HG03196 (cell line): ENCODE measurements around the gene SPATA31C2.
"Not testable (repeated sequence)": the region's sequence is repeated elsewhere in the genome, so short reads cannot be mapped to it uniquely, and the experiment has no call there.

Experiments used
- ATAC-seq: cut with Tn5 transposase; IDR thresholded peaks from one replicate; pipeline ENCODE4 v1.9.1; 2021; ENCODE audit not compliant: unreplicated experiment

The SPATA31C2 gene

DNA sequence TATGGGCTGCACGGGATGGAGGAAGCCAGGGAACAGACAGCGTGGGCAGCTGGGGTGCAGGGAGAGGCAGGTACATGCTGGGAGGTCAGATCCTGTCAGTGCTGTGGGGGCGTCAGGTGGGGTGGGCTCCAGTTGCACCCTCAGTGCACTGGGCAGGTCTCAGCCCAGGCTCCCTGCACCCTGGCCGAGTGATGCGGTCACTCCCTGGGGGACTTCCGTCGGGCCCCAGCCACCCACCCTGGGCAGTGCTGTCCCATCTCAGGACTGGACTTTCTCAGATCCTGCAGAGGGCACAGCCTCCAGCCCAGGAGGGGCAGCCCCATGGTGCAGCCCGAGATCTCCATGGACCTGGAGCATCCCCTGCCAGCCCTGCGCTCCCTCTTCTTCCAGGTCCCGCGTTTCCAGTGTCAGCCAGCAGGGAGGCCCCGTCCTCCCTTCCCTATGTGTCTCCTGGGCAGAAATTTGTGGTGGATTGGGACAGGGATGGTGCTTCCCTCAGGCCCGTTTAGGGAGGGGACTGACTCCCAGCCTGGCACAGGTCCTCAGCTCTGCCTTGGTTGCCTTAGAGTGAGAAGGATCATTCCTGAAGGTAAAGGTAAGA, 10.5 kb downstream of the SPATA31C2 start:
- ATAC-seq = not testable (repeated sequence)

DNA sequence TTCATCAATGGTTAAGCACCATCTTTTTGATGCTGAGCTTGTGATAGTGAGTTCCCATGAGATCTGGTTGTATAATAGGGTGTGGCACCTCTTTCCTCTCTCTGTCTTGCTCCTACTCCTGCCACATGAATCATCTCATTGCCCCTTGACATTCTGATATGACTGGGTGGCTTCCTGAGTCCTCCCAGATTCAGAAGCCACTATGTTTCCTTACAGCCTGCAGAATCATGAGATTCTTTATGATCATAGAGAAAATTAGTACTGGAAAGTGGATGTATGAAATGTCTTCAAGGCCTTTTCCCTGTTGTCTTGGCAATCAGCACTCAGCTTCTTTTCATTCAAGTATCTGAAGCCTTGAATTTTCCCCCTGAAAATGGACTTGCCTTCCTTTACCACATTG, 14.9 kb downstream of the SPATA31C2 start:
- ATAC-seq = not testable (repeated sequence)

DNA sequence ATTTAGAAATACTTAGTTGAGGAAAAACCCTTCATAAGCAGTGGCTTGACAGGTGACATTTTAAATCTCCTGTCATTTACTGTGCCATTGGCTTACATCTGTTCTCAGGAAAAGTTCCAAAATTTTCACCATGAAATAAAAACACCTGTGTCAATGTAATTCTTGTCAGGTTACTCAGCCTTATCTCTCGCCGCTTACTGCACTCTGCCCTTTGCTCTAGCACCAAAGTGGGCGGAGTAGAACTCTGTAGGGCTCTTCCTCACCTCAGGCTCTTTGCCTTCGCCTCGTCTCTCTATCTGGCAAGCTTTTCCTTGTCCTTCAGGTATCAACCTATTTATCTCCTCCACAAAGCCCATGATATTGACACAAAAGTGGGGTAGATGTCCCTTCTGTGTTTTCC, 20.2 kb downstream of the SPATA31C2 start:
- not testable (repeated sequence) for ATAC-seq

GRCh38 chr9:88114968-88115612, 23.2 kb downstream of the SPATA31C2 start:
- ATAC-seq = not testable (repeated sequence)

DNA sequence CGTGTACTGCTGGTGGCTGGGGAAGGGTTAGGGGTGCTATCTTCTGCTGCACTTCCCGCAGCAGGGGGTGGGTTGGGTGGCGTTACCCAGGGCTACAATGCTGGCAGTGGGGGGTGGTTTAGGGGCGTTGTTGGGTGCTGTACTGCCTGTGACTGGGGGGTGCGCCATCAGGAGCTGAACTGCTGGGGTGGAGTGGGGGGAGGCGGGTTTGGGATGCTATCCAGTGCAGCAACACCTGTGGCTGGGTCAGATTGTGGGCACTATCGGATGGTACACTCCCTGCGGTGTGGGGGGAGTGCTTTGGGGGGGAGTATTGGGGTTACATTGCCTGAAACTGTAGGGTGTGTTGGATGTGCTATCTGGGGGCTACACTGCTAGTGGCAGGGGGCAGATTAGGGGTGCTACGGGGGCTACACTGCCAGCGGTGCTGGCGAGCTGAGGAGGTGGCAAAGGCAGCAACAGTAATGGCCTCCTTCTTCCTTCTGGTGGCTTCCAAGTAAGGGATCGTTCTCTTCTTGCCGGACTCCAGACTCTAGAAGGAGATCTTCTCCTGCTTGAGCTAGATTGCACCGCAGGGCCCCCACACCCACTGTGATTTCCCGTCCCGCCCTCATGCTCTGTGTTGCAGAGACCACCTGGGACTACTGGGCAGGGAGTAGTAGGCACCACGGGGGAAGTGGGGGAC, 23.9 kb downstream of the SPATA31C2 start:
- ATAC-seq = not testable (repeated sequence)

DNA sequence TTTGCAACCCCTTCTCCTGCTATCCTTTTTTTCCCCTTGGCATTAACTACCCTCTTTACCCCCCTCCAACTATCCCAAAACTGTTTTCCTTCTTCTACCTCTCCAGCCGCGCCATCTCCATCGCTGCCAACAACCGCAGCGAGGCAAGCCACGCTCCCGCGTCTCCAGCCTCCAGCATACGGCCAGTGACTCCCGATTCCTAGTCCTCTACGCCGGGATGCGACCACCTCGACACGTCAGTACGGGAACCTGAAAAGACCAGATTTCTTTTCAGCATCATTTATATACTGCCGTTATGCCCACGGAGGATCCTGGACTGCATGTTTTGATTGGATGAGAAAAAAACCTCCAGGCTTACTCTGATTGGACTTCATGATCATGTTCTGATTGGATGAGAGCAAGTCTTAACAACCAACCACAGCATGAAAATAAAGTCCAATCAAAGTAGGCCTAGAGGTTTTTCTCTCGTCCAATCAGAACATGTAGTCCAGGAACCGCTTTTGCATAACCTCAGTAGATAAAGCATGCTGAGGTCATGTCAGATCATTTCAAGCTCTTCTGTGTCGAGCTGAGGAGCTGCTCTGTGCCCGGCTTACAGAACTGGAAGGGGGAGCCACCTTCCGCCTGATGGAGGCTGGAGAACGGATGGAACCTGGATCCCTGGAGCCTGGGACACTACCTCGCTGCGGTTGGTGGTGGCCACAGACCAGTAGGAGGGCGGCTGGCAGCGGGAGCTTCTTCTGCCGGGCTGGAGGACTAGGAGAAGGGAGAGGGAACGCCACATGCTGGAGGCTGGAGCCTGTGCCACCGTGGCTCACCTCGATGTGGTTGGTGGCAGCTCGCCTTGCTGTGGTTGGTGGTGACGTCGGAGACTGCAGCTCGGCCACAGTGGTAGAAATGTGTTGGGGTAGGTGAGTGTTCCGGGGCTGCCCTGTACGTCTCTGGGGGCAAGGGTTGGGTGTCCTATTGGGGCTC, 24.8 kb downstream of the SPATA31C2 start:
- ATAC-seq = not testable (repeated sequence)

DNA sequence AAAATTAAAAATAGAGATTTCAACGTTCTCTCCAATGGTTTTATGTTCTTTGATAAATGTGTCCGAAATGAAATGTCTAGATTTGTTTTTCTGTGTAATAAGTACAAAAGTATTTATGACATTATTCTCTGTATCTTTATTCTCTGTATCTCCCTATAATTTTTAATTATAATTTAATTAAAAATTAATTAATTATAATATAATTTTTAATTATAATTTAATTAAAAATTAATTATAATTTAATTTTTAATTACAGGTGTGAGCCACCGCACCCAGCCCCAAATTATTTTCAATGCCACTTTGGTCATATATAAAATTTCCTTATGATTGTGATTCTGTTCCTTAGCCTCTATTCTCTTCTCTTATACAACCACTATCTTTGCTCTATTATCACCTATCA, 28.2 kb downstream of the SPATA31C2 start:
- ATAC-seq = no peak

DNA sequence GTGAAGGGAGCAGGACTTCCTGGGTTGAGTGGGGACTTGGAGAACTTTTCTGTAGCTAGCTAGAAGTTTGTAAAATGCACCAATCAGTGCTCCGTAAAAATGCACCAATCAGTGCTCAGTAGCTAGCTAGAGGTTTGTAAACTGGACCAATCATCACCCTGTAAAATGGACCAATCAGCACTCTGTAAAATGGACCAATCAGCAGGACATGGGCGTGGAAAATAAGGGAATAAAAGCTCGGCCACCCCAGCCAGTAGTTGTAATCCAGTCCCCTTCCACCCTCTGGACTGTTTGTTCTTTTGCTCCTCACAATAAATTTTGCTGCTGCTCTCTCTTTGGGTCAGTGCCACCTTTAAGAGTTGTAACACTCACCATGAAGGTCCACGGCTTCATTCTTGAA, 29.5 kb downstream of the SPATA31C2 start:
- ATAC-seq = no peak

- ATAC-seq = no peak
Observed at GRCh38 chr9:88106492-88106891, 31.8 kb downstream of the SPATA31C2 start.

DNA sequence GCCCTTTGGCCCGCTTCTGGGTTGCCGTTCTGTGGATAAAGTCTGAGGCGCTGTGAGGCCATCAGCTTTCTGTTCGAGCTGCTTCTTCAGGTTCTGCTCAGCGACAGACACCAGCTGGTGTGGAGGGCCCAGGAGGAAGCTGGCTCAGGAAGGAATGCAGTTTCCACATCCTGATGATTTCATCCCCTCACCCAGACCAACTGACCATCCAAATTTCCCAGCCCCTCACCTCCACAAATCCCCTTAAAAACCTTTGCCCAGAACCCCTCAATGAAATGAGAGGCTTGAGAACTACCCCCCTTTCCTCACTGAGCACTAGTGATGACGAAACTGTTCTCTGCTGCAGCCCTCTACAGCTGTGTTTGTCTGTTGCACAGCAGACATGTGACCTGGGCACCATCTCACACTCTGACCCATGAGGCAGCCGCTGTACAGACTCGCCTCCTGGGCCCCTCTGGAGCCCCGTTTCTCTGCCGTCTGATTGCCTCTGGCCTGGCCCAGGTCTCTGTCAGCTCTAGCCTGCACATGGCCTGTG, 45.4 kb downstream of the SPATA31C2 start:
- no peak for ATAC-seq

DNA sequence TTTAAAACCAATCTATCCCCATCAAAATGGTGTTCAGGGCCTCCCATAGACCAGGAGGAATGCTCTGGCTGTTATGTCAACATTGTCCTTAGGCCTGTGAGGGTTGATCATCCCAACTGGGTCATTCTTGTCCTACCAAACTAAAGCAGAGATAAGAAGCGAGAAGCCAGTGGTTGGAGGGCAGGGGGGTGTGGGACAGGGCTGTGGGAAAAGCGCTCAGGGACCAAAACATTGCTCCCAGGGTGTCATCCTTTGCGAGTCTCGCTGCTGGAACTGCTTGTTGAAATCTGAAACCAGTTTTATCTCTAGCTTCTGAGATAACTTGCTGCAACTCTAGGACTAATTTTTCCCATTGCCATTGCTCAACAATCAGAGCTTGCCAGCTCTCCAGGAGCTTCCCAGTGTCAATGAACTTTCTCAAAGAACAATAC, 48.1 kb downstream of the SPATA31C2 start:
- no peak for ATAC-seq

- no peak for ATAC-seq
Observed at GRCh38 chr9:88087906-88088305, 50.4 kb downstream of the SPATA31C2 start.

- no peak for ATAC-seq
Observed at GRCh38 chr9:88085476-88085875, 52.8 kb downstream of the SPATA31C2 start.

GRCh38 chr9:88084357-88085183, 53.7 kb downstream of the SPATA31C2 start:
- ATAC-seq = no peak
